HepG2 (cell line): Measurements from ENCODE around the gene NDUFS2. TPM values are rescaled to one million over a fixed set of nuclear protein-coding genes. Genes with fewer than 3 reads are reported as not detected.

Experiments used
- DNMT1 ChIP-seq: sonication (generic); formaldehyde crosslinking; IDR thresholded peaks from 2 replicates; pipeline ENCODE4 v1.5.1; 2020; ENCODE audit warnings: mild to moderate bottlenecking, missing genetic modification reagents
- ELF3 ChIP-seq: IDR thresholded peaks from 2 replicates; pipeline ENCODE4 v1.6.1; 2016; ENCODE audit warnings: missing genetic modification reagents, missing compliant biosample characterization
- ERF ChIP-seq: IDR thresholded peaks from 2 replicates; pipeline ENCODE4 v1.6.1; 2018; ENCODE audit warnings: missing biosample characterization, missing genetic modification reagents
- ETV5 ChIP-seq: IDR thresholded peaks from 2 replicates; pipeline ENCODE4 v1.6.1; 2018; ENCODE audit warnings: missing biosample characterization, missing genetic modification reagents, inconsistent platforms, borderline replicate concordance
- FOXA1 ChIP-seq, 2 experiments: fragments of 450-650 bp in 1 of 2; sonication (generic) in 1 of 2; formaldehyde crosslinking in 1 of 2; IDR thresholded peaks; 2 replicates each; pipeline versions ENCODE4 v1.4.0 to v1.6.1; 2016 to 2020; ENCODE audit warnings: missing genetic modification reagents in 1 of 2
- MLXIP ChIP-seq: sonication (generic); formaldehyde crosslinking; IDR thresholded peaks from 2 replicates; pipeline ENCODE4 v1.9.0; 2021; ENCODE audit warnings: missing genetic modification reagents, borderline replicate concordance
- MTA3 ChIP-seq: sonication (generic); formaldehyde crosslinking; IDR thresholded peaks from 2 replicates; pipeline ENCODE4 v1.4.0; 2020; ENCODE audit warnings: missing genetic modification reagents
- SAP130 ChIP-seq: IDR thresholded peaks from 2 replicates; pipeline ENCODE4 v1.6.1; 2016; ENCODE audit warnings: low read depth
- SMARCE1 ChIP-seq: fragments of 450-650 bp; IDR thresholded peaks from 2 replicates; pipeline ENCODE4 v1.6.1; 2017; ENCODE audit warnings: borderline replicate concordance
- SOX5 ChIP-seq: IDR thresholded peaks from 2 replicates; pipeline ENCODE4 v1.6.1; 2016; ENCODE audit warnings: borderline replicate concordance
- TFDP1 ChIP-seq: IDR thresholded peaks from 2 replicates; pipeline ENCODE4 v1.6.1; 2016; ENCODE audit warnings: missing compliant biosample characterization, missing genetic modification reagents, borderline replicate concordance
- ZBTB25 ChIP-seq: IDR thresholded peaks from 2 replicates; pipeline ENCODE4 v1.6.1; 2018; ENCODE audit warnings: missing genetic modification reagents
- ZNF235 ChIP-seq: sonication (generic); formaldehyde crosslinking; IDR thresholded peaks from 2 replicates; pipeline ENCODE4 v1.8.1; 2023; ENCODE audit warnings: mild to moderate bottlenecking, missing genetic modification reagents, borderline replicate concordance
- polyA plus RNA-seq, 8 experiments: library from polyadenylated mRNA; depleted of rRNA in 3 of 8; stranded (reverse) in 7 of 8; unstranded in 1 of 8; fragments of >200 nt; fragmentation: Illumina TruSeq in 4 of 8; extraction: Trizol in 4 of 8; gene quantifications; 2 replicates each; pipeline versions ENCODE4 v1.2.1 to v1.2.3, GENCODE V29; 2011 to 2016; ENCODE audit warnings: low read depth in 4 of 8, missing spikeins in 1 of 8, mixed read lengths in 1 of 8; ENCODE audit not compliant: insufficient read depth in 1 of 8
- total RNA-seq, 5 experiments: library from RNA; depleted of rRNA; stranded (reverse); fragments of >200 nt; fragmentation: Illumina TruSeq; extraction: Trizol; gene quantifications; 2 replicates each; pipeline ENCODE4 v1.2.3, GENCODE V29; 2016; ENCODE audit warnings: low read depth in 1 of 5
- TF ChIP-seq, protein P1 (sequence below): IDR thresholded peaks from 2 replicates; pipeline ENCODE4 v1.6.1; 2018; ENCODE audit warnings: missing genetic modification reagents, mild to moderate bottlenecking, missing compliant biosample characterization
- TF ChIP-seq, protein P2 (sequence below): sonication (generic); formaldehyde crosslinking; IDR thresholded peaks from 2 replicates; pipeline ENCODE4 v1.8.0; 2022; ENCODE audit warnings: missing genetic modification reagents, mild to moderate bottlenecking, moderate library complexity, borderline replicate concordance
- TF ChIP-seq, protein P3 (sequence below): sonication (generic); formaldehyde crosslinking; IDR thresholded peaks from 2 replicates; pipeline ENCODE4 v1.4.0; 2020; ENCODE audit warnings: missing genetic modification reagents, borderline replicate concordance

The NDUFS2 gene
- total and polyA plus RNA-seq, 2 of the 13 experiments (the other 11 are each of a cell fraction or from before 2014, with no cell fraction given): 89.9 to 118 TPM

DNA sequence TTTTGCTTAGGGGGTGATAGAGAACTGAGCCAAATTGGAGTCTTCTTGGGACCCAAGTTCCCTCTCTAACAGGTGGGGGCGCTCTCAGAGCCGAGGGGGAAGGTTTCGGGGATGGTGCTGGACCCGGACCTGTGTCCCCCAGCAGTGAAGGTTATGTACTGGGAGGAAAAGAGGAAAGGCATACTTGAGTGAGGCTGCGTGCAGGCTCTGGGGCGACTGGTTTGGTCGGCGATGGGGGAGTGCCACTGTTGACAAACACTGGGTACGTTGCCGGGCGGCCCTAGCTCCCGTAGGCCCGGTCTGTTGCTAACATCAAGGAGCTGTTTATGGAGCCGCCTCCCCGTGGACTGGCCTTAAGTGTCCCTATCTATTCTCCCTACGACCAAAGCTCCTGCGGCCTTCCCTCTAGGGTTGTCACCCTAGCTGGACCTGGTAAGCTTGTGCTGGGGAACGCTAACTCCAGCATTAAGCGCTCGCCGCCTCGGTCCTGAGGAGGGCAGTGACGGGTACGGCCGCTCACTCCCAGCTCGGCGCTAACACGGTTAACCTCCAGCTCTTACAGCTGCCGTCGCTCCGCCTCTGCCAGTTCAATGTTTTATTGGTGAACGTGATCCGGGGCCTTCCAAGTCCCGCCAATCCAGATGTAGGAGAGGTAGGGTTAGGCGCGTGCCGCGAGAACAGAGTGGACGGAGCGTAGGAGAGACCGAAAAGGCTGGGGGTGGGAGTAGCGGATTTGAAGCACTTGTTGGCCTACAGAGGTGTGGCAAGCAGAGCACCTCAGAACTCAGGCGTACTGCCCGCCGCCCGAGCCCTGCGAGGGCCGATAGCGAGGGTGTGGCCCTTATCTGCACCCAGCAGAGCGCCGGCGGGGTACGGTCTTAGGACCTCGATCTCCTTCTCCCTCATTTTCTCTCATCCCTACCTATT, 36.2 kb upstream of the NDUFS2 start, which contains the start of gene PPOX (continued):
- TF ChIP-seq MLXIP (CRISPR knock-in tag): no peak
- TF ChIP-seq DNMT1: no peak
- peak; percentile 93 for TF ChIP-seq SAP130 (CRISPR knock-in tag)
- TF ChIP-seq MTA3 (CRISPR knock-in tag): no peak
- TF ChIP-seq SOX5: no peak; the same call in 1 of the 2 replicates
- no peak for TF ChIP-seq SMARCE1
- TF ChIP-seq ETV5 (CRISPR knock-in tag): no peak
- TF ChIP-seq, protein P1, sequence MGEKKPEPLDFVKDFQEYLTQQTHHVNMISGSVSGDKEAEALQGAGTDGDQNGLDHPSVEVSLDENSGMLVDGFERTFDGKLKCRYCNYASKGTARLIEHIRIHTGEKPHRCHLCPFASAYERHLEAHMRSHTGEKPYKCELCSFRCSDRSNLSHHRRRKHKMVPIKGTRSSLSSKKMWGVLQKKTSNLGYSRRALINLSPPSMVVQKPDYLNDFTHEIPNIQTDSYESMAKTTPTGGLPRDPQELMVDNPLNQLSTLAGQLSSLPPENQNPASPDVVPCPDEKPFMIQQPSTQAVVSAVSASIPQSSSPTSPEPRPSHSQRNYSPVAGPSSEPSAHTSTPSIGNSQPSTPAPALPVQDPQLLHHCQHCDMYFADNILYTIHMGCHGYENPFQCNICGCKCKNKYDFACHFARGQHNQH (CRISPR knock-in tag): no peak; the same call in 1 of the 2 replicates
- TF ChIP-seq, protein P2, sequence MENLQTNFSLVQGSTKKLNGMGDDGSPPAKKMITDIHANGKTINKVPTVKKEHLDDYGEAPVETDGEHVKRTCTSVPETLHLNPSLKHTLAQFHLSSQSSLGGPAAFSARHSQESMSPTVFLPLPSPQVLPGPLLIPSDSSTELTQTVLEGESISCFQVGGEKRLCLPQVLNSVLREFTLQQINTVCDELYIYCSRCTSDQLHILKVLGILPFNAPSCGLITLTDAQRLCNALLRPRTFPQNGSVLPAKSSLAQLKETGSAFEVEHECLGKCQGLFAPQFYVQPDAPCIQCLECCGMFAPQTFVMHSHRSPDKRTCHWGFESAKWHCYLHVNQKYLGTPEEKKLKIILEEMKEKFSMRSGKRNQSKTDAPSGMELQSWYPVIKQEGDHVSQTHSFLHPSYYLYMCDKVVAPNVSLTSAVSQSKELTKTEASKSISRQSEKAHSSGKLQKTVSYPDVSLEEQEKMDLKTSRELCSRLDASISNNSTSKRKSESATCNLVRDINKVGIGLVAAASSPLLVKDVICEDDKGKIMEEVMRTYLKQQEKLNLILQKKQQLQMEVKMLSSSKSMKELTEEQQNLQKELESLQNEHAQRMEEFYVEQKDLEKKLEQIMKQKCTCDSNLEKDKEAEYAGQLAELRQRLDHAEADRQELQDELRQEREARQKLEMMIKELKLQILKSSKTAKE (CRISPR knock-in tag): no peak
- TF ChIP-seq FOXA1 (IDR thresholded peaks at IDR 0.05): no peak
- TF ChIP-seq FOXA1 (CRISPR knock-in tag; IDR thresholded peaks at IDR 0.05): peak; percentile 65
- no peak; the same call in 1 of the 2 replicates for TF ChIP-seq ELF3 (CRISPR knock-in tag)
- TF ChIP-seq, protein P3, sequence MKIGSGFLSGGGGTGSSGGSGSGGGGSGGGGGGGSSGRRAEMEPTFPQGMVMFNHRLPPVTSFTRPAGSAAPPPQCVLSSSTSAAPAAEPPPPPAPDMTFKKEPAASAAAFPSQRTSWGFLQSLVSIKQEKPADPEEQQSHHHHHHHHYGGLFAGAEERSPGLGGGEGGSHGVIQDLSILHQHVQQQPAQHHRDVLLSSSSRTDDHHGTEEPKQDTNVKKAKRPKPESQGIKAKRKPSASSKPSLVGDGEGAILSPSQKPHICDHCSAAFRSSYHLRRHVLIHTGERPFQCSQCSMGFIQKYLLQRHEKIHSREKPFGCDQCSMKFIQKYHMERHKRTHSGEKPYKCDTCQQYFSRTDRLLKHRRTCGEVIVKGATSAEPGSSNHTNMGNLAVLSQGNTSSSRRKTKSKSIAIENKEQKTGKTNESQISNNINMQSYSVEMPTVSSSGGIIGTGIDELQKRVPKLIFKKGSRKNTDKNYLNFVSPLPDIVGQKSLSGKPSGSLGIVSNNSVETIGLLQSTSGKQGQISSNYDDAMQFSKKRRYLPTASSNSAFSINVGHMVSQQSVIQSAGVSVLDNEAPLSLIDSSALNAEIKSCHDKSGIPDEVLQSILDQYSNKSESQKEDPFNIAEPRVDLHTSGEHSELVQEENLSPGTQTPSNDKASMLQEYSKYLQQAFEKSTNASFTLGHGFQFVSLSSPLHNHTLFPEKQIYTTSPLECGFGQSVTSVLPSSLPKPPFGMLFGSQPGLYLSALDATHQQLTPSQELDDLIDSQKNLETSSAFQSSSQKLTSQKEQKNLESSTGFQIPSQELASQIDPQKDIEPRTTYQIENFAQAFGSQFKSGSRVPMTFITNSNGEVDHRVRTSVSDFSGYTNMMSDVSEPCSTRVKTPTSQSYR (CRISPR knock-in tag): peak; percentile 21; the same call in 1 of the 2 replicates
- TF ChIP-seq ZBTB25: 0 out of 2 replicates have a peak, but pooled peaks have one; percentile 73
- TF ChIP-seq ERF (CRISPR knock-in tag): peak; percentile 69
- TF ChIP-seq TFDP1 (CRISPR knock-in tag): peak; percentile 91; the same call in 1 of the 2 replicates
- TF ChIP-seq ZNF235 (CRISPR knock-in tag): no peak
